ENCODE results near the gene CBX6.
"Not testable (repeated sequence)": the region's sequence is repeated elsewhere in the genome, so short reads cannot be mapped to it uniquely, and the experiment has no call there.

CBX6 gene

GRCh38 chr22:38860283-38861169 is 11.5 kb downstream of the CBX6 start:
- no peak overlapping the region for H3K9ac ChIP-seq
- H3K9me3 ChIP-seq (ENCODE audit: control insufficient read depth, low read length) = no peaks in the 10 kb centered on the region
- H2AFZ ChIP-seq = no peak overlapping the region
- no peaks in the 10 kb centered on the region for H3K79me2 ChIP-seq
- no peak overlapping the region for H3K27ac ChIP-seq
- no peak overlapping the region for H3K4me2 ChIP-seq (ENCODE audit: low read length)
- H3K4me3 ChIP-seq (ENCODE audit: low read depth, low read length) = no peak overlapping the region
- no peaks in the 10 kb centered on the region for H3K27me3 ChIP-seq (ENCODE audit: control insufficient read depth, insufficient read depth, low read length)
- peaks cover 14% of the 10 kb centered on the region for H3K4me1 ChIP-seq
- TF ChIP-seq CTCF (IDR thresholded peaks at IDR 0.05) = no peak
- no peaks in the 10 kb centered on the region for H3K36me3 ChIP-seq (ENCODE audit: control insufficient read depth, insufficient read depth, low read length)

DNA sequence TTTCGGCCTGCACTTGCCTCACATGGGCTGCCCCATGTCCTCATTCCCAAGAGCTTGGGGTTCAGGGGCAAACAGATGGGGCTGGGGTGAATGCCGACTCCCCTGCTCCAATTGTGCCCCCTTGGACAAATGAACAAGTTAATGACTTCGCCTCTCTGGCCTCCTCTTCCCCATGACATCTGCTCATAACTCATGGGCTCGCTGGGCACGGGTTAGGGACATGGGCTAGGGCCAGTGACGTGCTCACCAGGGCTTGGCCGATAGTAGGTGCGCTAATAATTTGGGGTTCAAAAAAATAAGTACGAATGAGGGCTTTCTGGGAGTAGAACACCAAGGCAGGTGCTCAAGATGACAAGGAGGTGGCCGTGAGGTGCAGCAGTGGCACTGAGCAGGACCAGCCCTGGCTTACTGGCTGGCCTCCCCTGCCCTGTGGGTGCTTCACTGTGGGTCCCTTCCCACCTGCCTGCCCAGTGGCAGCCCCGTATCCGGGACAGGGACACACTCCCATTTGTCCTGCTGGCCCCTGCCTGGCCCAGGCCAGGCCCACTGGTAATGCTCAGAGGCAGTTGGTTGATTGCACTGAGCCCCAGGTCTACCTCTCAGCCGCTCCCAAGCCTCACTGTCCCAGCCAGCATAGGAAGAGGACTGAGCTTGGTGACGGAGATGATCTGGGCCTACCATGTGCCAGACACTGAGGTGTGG is 12.3 kb downstream of the CBX6 start:
- Histone ChIP-seq H2AFZ (no peak overlapping the region), H3K9me3 (ENCODE audit: control insufficient read depth, low read length) (no peaks in the 10 kb centered on the region), H3K4me3 (ENCODE audit: low read depth, low read length) (no peak overlapping the region), H3K27ac (no peak overlapping the region), H3K4me1 (peaks cover 10% of the 10 kb centered on the region), H3K9ac (no peak overlapping the region), H3K36me3 (ENCODE audit: control insufficient read depth, insufficient read depth, low read length) (no peaks in the 10 kb centered on the region), H3K27me3 (ENCODE audit: control insufficient read depth, insufficient read depth, low read length) (no peaks in the 10 kb centered on the region), H3K4me2 (ENCODE audit: low read length) (no peak overlapping the region), H3K79me2 (no peaks in the 10 kb centered on the region)
- TF ChIP-seq CTCF (IDR thresholded peaks at IDR 0.05) = no peak

DNA sequence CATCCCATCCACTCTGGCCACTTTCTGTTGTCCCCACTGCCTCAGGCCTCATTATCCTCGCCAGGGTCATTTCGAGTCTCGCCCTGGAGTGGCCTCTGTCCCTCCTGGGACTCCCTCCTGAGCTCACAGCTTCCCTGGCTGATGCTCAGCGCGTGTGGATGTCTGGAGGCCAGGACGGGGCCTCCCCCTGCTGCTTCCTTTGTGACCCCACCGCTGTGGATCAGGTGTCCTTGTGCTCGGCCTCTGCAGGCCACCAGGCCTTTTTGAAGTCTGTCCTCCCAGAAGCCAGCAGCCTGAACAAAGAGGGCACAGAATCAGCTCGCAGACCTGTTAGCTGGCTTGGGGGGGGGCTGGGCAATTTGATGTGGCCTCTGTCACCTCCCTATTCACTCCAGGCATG is 13.5 kb downstream of the CBX6 start:
- Histone ChIP-seq H3K4me3 (ENCODE audit: low read depth, low read length) (no peak overlapping the region), H2AFZ (no peak overlapping the region), H3K4me2 (ENCODE audit: low read length) (no peak overlapping the region), H3K27ac (no peak overlapping the region), H3K9me3 (ENCODE audit: control insufficient read depth, low read length) (no peaks in the 10 kb centered on the region), H3K9ac (no peak overlapping the region), H3K36me3 (ENCODE audit: control insufficient read depth, insufficient read depth, low read length) (no peaks in the 10 kb centered on the region), H3K79me2 (no peaks in the 10 kb centered on the region), H3K4me1 (peaks cover 6% of the 10 kb centered on the region), H3K27me3 (ENCODE audit: control insufficient read depth, insufficient read depth, low read length) (no peaks in the 10 kb centered on the region)
- TF ChIP-seq CTCF (IDR thresholded peaks at IDR 0.05) = no peak

- H3K27ac ChIP-seq; H3K4me1 ChIP-seq; H3K9ac ChIP-seq; H3K79me2 ChIP-seq; H3K36me3 ChIP-seq (ENCODE audit: control insufficient read depth, insufficient read depth, low read length); H2AFZ ChIP-seq; H3K27me3 ChIP-seq (ENCODE audit: control insufficient read depth, insufficient read depth, low read length); H3K9me3 ChIP-seq (ENCODE audit: control insufficient read depth, low read length); H3K4me3 ChIP-seq (ENCODE audit: low read depth, low read length); H3K4me2 ChIP-seq (ENCODE audit: low read length): not testable (repeated sequence)
These were observed 17.5 kb downstream of the CBX6 start for GRCh38 chr22:38854476-38854875.

DNA sequence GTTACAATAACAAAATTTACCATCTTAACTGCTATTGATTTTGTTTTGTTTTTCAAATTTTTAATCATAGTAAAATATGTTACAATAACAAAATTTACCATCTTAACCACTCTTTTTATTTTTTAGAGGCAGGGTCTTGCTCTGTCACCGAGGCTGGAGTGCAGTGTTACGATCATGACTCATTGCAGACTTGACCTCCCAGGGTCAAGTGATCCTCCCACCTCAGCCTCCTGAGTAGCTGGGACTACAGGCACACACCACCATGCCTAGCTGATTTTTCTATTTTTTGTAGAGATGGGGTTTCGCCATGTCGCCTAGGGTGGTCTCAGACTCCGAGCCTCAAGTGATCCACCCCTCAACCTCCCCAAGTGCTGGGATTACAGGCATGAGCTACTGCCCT is 18.1 kb downstream of the CBX6 start:
- not testable (repeated sequence) for H3K27ac ChIP-seq; H3K9me3 ChIP-seq (ENCODE audit: control insufficient read depth, low read length); H2AFZ ChIP-seq; H3K36me3 ChIP-seq (ENCODE audit: control insufficient read depth, insufficient read depth, low read length); H3K4me3 ChIP-seq (ENCODE audit: low read depth, low read length); H3K27me3 ChIP-seq (ENCODE audit: control insufficient read depth, insufficient read depth, low read length); H3K4me1 ChIP-seq; H3K9ac ChIP-seq; H3K4me2 ChIP-seq (ENCODE audit: low read length); H3K79me2 ChIP-seq

Measured in parathyroid adenoma (tissue), 2 donors.